HG03025 (cell line): ENCODE data around the gene C22orf23.

Experiments used
- ATAC-seq: cut with Tn5 transposase; IDR thresholded peaks from one replicate; pipeline ENCODE4 v1.9.1; 2021; ENCODE audit warnings: mild to moderate bottlenecking, moderate library complexity; ENCODE audit not compliant: unreplicated experiment, low FRiP score

The C22orf23 gene

DNA sequence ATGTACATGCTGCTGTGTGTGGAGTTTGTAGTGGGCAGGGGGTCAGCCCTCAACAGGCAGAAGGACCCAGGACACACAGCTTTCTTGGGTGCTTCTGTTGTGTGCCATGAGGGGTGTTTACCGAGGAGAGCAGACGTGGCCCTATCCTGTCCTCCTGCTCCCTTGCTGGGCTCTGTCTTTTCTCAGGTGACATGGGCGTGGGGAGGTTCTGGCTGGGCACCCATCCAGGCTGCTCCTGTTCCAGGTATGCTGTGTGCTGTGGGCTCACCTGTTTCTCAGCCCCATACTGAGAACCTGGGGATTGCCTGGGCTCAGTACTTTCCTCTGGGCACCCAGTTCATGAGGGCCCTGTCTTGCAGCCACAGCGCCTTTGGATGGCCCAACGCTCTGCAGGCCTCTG lies 24.0 kb downstream of the C22orf23 start:
- ATAC-seq = no peak

DNA sequence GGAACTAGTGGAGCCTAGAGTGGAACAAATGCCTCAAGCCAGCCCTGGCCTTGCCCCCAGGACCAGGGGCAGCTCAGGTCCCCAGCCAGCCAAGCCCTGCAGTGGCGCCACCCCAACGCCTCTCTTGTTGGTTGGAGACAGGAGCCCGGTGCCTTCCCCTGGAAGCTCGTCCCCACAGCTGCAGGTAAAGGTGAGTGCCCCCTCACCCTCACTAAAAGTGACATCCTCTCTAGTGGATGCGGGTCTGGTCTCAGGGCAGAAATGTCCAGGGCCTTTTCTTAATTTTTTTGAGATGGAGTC lies 25.8 kb downstream of the C22orf23 start:
- no peak for ATAC-seq

DNA sequence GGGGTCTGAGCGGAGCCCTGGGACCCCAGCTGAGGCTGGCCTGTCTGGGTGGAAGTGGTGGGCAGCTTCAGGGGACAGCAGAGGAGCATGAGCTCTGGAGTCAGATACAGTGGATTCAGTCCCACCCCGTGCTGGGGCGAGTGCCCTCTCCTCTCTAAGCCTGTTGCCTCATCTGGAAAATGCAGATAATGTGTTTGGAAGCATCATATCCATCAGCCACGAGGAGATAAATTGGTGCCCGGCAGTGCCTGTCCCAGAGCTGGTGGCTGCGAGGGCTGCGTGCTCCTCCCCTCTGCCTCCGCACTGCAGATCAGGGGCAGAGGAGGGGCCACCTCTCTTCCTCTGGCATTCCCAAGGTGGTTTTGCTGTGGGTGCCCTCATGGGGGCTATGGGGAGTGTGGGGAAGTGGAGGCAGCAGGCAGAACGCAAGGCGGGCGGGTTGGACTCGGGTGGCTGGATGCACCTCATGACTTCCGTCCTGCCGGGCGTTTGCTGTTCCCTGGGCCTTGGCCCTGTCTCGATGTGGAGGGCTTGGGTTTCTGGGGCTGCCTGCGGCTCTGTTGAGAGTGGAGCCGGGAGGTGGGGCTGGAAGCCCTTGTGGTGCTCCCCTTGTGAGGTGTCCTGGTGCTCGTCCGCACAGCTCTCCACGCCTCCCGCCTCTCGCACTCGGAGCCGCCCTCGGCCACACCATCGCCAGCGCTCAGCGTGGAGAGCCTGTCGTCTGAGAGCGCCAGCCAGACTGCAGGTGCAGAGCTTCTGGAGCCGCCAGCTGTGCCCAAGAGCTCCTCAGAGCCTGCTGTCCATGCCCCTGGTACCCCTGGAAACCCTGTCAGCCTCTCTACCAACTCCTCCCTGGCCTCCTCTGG lies 26.4 kb downstream of the C22orf23 start:
- ATAC-seq = no peak

DNA sequence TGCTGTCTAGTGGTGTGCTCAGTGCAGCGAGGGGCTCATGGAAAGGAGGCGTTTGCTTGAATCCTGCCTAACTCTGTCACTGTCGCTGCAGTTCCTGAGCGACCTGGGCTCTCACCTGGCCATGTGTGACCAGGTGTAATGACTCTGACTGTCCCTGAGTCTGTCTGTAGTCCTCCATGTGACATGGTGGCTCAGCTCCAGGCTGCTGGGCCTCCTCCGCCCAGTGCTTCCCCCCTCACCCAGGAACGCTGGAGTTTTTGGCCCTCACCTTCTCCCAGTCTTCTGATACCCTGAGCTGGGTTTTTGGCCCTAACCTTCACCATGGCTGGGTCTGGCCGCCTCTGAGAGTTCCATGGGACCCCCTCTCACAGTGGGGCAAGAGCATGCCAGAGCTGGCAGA lies 27.0 kb downstream of the C22orf23 start:
- no peak for ATAC-seq

DNA sequence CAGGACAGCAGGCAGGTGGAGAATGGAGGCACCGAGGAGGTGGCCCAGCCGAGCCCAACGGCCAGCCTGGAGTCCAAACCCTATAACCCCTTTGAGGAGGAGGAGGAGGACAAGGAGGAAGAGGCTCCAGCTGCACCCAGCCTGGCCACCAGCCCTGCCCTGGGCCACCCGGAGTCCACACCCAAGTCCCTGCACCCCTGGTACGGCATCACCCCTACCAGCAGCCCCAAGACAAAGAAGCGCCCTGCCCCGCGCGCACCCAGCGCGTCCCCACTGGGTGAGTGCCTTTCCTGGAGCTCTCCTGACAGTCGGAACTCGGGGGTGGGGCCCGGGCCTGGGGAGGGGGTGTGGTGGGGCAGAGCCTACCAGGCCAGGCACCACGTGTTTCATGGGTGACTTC lies 27.6 kb downstream of the C22orf23 start:
- no peak for ATAC-seq

DNA sequence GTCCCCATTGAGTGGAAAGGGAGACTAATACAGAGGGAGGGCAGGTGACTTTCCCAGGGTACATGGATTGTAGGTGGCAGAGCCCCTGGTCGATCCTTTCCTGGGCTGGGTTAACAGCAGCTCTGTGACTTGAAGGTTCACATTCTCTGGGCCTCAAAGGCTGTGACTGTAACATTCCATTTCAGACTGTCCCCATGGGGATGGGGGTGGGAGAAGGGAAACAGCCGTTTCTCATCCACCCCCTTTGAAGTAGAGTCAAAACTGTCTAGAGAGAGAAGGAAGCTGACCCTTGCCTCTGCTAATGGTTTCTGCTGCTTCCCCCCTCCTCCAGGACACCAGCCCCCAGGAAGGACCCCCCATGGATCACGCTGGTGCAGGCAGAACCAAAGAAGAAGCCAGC lies 28.1 kb downstream of the C22orf23 start:
- no peak for ATAC-seq

DNA sequence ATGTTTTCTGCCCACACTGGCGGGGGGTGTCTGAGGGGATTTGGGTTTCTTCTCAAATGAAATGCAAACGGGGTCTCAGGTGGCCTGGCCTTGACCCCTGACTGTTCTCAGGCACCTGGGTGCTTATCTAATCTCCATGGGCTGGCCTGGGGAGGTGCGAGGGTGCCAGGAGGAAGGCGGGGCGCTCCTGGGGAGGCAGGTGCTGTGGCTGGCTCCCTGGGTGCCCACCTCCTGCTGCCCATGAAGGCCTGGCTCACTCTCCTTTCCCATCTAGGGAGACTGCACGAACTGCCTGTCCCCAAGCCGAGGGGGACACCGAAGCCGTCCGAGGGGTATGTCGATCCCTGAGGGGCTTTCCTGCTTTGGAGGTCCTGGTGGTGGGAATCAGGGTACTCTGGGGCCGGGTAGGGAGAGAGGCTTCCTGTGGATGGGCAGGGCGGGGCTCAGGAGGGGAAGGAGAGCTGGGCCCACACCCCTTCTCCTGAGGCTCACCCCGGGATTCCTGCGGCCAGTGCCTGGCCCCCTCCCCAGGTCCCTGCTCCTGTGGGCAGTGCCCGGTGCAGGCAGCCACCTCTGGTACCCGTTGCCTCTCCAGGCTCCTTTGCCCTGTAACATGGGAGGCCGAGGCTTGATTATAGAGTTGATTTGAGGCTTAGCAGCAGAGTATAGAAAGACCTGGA lies 28.9 kb downstream of the C22orf23 start:
- ATAC-seq = no peak

DNA sequence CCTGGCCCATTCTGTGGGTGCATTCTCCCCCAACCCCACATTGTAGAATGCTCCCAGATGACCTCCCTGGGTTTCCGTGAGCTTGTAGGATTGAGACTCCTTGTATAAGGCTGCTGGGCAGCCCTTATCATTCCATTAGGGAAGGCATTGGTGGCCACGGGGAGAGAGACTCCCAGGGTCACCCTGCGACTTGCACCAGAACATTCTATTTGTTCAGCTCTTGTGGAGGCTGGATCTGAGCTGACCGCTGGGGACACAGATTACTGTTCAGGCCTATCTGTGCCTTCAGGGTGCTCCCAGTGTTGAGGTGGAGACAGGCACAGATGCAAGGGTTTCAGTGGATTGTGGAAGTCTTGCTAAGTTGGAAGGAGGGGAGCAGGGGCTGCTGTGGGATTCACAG lies 29.5 kb downstream of the C22orf23 start:
- no peak for ATAC-seq

DNA sequence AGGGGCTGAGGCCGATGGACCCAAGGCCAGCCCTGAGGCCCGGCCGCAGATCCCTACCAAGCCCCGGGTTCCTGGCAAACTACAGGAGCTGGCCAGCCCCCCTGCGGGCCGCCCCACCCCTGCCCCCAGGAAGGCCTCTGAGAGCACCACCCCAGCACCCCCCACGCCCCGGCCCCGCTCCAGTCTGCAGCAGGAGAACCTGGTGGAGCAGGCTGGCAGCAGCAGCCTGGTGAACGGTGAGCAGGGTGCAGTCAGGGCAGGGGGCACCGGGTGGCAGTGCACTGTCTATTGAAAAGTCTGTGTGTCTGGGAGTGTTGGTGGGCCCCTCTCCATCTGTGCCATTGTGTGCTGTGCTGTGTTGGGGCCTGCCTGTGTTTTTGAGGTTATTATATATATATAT lies 31.2 kb downstream of the C22orf23 start:
- ATAC-seq = no peak

DNA sequence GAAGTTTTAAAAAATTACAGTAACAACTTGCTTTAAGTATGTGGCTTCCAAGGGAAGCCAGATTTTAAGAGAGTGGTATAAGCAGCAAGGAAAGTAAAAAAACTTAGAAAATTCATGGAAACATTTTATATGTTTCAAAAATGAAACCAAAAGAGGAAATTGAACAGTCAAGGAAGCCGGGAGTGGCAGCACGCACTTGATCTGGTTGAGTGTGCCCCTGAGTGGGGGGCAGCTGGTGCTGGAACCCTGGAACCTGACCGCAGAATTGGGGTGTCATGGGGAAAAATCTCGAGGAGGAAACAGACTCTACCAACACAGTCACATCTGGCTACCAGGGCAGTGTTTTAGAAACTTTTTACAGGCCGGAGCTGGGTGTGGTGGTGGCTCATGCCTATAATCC lies 33.3 kb downstream of the C22orf23 start:
- ATAC-seq = no peak

DNA sequence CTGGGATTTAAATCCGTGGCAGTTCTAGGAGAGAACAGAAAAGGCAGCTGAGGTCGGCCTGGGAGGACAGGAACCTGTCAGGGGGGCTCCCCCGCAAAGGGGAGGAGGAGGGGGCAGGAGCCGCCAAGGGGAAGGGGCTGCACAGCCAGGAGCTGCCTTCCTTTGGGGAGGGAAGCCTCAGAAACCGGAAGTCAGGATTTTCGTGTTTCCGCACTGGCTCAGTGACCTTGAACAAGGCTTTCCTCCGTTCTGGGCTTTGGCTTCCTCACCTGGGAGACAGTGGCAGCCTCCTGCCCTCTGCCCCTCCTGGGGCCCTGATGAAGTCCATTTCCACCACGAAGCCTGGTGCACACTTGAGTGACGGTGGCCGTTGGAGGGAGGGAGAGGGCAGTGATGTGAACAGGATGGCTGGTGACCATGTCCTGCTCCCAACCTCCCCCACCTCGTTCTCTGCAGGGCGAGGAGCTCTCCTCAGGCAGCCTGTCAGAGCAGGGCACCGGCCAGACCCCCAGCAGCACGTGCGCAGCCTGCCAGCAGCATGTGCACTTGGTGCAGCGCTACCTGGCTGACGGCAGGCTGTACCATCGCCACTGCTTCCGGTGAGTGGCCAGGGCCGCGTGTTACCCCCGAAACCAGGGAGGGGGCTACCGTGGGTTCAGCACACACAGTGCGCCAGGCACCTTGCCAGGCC lies 34.7 kb downstream of the C22orf23 start:
- ATAC-seq = no peak

DNA sequence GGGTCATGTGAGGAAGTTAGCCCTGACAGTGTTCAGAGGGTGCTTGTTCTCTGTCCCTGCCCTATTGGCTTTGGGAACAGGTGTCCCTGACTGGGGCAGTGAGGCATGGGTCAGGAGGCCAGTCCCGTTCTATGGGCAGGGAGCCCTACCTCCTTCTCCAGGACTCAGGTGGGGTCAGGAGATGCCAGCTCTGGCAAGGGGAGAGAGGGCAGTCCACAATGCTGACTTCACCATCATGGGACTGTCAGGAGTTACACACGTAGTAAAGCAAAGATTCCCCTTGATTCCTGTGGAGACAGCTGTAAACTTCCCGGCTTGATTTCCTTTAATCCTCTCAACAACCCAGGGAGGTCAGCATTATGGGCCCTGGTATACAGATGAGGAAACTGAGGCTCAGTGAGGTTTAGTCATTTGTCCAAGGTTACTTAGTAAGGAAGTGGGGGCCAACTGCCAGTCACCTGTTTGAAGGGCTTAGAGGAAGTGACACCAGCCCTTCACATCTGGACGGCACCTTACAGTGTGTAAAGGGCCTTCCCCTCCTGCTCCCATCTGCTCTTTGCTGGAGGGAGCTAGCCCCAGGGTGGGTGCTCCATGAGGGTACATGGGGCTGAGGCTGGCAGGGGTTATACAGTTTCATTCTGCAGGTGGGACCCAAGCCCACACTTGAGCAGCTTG lies 35.4 kb downstream of the C22orf23 start:
- ATAC-seq = no peak

DNA sequence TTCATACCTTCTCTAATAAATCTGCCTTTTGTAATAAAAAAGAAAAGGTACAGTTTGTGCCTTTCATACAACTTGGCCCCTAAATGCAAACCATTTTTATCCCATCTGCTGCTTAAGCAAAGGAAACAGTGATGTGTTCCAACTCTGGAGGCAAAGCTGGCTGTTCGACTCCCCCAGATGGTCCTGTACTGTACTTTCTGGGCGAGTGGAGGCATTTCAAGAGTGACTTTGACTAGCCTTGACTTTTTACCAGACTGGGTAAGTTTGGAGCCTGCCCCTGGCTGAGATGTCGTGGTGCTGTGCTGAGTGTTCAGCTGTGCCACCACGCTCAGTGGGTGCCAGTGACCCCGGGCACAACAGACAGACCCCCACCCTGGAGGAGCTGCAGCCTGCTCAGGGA lies 37.1 kb downstream of the C22orf23 start:
- ATAC-seq = no peak

DNA sequence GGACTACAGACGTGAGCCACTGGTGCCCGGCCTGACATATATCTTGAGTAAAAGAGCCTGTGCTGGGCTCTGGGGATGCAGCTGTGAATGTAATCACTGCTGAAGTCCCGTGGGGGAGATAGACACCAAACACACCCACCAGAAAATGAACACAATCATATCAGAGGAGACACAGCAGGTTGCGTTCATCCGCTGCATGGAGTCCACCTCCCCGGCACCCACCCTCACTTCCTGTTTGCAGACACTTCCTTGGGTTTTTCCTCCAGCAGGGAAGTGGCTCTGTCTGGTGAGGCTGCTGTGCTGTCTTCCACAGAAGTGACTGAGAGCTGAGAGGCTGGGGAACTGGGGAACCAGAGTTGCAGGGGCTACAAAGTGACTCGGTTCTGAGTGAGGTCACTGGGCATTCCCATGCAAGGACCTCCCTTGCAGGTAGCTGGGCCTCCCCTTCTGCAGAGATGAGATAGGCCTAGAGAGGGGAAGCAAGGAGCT lies 40.1 kb downstream of the C22orf23 start:
- no peak for ATAC-seq

DNA sequence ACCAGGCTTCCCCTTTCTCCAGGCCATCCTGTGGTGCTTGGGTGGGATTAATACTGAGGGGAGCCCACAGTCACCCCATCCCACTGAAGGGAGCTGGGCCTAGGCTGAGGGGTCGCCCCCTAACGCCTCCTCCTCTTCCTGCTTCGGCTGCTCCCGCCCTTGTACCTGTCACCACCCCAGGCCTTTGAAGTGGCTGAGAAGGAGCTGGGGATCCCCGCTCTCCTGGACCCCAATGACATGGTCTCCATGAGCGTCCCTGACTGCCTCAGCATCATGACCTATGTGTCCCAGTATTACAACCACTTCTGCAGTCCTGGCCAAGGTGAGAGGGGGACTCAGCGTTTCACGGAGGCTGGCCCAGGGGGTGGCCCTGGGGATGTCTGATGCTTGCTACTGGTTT lies 41.2 kb downstream of the C22orf23 start:
- no peak for ATAC-seq

DNA sequence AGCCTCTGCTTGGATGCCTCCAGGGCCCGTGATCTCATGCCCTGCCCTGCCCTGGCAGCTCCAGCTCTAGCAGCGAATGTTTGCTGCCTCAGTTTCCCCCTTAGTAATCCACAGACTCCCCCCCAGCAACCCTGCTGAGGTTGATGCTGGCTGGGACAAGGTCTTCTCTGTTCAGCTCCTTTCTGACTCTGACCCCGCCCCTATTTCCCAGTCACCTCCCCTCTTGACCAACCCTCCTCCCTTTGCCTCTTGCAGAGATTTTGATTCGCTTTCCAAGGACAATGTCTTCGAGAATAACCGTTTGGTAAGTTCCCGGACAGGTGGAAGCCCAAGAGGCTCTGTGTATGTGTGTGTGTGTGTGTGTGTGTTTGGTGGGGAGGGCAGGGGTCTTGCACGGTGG lies 41.7 kb downstream of the C22orf23 start:
- ATAC-seq = no peak

DNA sequence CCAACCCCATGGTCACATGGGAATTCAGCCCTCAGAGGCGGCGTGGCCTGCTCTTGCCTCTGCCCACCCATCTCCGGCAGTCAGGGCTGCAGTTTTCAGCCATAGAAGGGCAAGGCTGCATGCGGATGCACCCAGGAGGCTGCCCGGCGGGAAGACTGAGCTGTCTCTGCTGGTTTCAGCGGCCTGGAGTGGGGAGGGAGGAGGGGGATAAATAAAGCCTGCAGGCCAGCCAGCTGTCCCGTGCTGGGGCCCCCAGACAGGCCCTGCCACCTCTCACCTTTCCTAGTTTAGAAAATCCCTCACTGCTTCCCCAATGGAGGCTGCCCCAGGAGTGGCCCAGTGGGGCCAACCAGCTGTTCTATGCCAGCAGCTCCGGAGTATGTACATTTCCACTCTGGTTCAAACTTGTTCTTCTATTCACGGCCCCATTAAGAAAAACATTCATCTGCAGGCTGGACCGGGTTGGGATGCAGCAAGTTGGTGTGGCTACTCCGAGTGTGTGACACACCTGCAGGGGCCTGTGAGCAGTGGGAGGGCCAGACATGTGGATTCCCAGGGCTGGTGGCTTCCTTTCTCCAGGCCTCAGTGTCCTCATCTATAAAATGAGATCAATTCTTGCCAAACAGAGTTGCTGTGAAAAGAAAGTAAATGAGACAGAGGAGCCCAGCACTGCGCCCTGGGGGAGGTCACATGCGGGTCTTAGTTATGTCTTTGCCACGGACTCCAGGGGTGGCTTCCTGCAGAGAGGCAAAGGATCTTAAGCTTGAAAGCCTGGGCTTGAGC lies 42.3 kb downstream of the C22orf23 start:
- no peak for ATAC-seq

DNA sequence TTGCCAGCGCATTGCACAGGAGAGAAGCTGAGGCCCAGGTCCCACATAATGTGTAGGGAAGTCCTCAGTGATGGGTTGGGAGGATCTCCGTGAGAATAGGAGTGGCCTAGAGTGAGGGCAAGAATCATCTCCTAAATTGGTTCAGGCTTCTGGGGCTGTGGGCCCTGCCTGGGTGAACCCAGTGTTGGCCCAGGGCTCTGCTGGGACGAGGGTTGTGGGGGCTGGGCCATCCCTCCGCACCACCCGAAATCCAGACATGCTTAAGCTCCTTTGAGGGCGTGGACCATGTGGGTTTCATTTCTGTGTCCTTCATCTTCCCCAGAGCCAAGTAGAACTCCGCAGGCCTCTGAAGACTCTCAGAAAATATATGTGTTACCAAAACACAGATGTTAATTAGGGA lies 43.6 kb downstream of the C22orf23 start:
- no peak for ATAC-seq

DNA sequence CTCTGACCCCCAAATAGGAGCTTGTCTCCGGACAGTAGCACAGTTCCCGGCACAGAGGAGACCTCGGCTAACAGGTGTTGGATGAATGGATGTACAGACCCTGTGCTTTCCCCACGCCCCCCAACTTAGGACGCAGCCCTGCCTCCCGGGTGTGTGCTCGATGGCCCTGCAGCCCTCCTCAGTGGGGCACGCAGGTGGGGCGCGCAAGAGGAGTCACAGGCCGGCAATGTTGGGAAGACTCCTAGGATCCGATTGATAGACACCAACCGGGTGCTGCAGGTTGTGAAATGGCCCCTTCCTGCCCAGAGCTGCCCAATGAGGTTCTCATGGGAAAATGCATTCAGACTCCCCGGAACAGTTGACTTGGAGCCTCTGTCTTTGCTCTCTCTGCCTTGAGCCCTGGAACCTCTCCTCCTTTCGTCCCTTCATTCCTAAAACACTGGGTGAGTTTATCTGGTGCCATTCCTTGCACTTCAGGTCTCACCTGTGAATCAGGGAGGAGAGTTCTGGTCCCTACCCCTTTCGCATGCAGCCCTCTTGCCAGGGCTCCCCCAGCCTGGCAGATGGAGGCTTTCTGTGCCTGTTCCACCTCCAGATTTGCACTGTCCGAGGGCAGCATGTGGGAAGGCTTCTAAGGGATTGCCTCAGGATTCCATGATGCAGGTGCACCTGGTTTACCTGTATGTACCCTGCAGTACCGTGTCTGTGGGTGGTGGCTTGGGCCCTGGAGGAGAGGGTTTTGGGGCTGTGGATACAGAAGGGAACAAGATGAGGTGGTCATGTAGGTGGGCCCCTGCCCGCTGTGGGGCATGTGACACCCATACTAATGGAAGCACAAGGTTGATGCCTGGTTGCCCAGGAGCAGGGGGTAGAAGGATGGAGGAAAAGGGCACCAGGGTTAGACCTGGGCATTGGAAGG lies 46.1 kb downstream of the C22orf23 start:
- ATAC-seq = no peak
